Measurements from ENCODE around the gene C19orf73.
"Not testable (repeated sequence)": the region's sequence is repeated elsewhere in the genome, so short reads cannot be mapped to it uniquely, and the experiment has no call there.

The C19orf73 gene

DNA sequence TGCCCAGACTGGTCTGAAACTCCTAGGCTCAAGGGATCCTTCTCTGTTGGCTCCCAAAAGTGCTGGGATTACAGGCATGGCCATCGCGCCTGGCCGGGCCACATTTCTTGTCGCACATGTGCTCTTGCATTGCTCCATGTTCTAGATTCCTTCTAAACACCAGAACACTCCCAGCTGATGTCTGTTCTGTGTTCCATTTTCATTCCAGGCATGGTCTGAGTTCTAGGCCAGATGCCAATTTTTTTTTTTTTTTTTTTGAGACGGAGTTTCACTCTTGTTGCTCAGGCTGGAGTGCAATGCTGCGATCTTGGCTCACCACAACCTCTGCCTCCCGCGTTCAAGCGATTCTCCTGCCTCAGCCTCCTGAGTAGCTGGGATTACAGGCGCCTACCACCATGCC is 2.9 kb upstream of the C19orf73 start:
- DNase-seq (ENCODE audit: low read depth) = not testable (repeated sequence)

DNA sequence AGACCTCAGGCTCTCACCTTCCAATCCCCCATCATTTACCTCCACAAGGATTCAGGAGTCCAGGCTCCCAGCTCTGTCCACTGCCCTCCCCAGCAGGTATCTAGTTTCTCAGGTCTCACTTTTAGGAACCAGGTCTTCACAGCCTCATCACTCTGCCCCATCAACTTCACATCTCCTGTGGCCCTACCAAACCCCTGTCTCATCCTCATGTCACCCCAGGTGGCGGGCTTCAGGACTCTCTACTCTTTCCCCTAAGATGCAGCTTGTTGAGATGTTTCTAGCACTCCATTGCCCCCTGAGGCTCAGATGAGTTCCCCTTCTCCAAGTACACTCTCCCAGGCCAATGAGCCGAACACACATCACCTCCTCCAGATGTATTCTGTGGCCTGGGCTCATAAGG is 1.9 kb upstream of the C19orf73 start:
- DNase-seq (ENCODE audit: low read depth) = no peak

DNA sequence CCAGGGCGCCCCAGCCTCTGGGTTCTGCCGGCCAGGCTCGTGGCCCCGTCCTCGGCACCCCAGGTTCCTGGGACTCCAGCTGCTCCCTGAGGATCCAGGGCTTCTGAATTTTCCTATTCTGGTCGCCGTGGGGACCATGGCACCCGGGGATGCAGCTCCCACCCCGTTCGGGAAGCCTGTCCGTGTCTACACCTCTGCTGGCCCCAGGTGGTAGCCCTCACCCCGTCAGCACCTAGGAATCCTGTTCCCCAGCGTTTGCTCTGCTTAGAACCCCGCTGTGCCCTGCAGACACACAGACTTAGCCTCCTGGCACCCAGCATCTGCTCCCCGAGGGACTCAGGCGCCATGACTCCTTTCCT is 1.4 kb upstream of the C19orf73 start:
- no peak for DNase-seq (ENCODE audit: low read depth)

DNA sequence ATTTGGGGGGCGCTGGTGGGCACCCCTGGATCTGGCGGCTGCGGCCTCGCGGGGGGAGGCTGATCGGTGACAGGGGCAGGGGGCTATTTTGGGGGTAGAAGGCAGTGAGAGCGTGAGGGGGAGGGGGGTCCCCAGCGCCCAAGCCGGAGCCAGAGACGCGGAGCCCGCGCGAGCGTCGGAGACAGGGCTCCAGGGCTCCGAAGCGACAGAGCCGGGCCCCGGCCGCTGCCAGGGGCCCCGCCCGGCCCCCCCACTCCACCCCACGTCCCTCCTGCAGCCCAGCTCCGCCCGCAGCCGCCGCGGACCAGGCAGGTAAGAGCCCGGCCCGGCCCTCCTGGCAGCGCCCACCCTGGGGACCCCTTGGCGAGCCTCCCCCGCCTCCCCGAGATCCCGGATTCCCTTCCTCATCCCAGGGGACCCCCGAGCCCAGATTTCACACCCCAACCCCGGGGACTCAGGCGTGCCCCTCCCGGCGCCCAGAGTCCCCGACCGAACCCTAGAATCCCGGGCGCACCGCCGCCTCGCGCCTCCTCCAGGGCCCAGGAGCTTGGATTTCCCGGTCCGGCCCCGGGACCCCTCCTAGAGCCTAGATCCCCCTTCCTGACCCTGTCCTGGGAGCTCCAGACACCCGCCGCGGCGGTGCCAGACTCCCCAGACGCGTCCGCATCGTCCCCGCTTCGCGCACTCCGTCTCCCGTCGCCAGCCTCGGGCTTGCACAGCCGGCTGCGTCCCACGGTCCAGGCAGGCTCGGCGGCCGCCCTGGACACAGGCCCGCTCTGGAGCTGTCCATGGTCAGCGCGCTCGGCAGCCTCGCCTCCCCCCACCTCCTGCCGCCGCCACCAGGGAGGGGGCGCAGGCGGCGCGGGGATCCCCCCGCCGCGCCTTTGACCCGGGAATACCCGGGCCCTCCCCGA is 725 bp upstream of the C19orf73 start, which contains the start of gene PPFIA3:
PPFIA3 (plus strand) TSS at position 134 of the 914 bp plus-strand sequence. CDS start 8,330 bp downstream, outside the sequence.
- DNase-seq (ENCODE audit: low read depth) = no peak

DNA sequence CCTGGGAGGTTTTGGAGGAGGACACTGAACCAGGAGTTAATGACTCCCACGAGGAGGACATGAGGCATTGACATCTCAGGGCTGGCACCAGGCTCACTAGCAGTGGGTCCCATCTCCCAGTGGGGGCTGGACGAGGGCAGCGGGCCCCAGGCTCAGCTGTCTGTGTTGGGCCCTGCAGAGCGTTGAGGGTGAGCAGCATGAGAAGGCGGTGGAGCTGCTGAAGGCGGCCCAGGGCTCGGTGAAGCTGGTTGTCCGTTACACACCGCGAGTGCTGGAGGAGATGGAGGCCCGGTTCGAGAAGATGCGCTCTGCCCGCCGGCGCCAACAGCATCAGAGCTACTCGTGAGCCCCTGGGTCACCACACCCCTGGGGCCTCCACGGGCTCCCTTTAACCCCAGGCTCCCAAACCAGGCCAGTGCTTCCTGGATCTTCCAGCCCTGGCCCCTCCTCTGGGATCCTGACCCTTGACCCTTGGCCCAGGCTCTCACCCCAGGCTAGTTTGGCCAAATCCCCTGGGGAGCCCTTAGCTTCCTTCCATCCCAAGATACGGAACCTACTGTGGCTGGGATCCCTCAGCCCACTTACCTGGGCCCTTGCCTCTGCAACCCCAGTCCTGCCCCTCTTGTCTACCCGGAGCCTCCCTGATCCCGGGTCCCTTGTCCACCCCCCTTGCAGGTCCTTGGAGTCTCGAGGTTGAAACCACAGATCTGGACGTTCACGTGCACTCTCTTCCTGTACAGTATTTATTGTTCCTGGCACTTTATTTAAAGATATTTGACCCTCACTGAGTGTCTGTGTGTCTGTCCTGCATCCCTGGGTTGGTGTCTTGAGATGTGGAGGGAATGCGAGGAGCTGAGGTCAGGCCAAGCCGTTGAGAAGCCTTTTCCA is 1.0 kb downstream of the C19orf73 start:
- no peak for DNase-seq (ENCODE audit: low read depth)

DNA sequence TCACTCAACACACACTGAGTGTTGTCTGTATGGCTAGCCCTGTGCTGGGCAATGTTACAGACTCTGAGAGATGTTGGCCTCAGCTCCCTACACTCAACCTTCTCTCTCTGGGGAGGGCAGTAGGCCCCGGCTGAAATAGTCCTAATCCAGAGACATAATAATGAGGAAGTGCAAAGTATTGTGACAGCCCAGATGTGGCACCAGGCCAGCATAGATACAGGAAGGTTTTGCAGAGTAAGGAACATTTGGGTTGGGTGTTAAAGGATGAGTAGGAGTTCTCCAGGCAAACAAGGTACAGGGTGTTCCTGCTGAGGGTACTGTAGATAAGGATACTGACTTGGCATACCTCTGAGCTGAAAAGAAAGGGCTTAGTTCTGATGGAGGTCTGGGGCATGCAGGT is 2.4 kb downstream of the C19orf73 start:
- DNase-seq (ENCODE audit: low read depth) = no peak

DNA sequence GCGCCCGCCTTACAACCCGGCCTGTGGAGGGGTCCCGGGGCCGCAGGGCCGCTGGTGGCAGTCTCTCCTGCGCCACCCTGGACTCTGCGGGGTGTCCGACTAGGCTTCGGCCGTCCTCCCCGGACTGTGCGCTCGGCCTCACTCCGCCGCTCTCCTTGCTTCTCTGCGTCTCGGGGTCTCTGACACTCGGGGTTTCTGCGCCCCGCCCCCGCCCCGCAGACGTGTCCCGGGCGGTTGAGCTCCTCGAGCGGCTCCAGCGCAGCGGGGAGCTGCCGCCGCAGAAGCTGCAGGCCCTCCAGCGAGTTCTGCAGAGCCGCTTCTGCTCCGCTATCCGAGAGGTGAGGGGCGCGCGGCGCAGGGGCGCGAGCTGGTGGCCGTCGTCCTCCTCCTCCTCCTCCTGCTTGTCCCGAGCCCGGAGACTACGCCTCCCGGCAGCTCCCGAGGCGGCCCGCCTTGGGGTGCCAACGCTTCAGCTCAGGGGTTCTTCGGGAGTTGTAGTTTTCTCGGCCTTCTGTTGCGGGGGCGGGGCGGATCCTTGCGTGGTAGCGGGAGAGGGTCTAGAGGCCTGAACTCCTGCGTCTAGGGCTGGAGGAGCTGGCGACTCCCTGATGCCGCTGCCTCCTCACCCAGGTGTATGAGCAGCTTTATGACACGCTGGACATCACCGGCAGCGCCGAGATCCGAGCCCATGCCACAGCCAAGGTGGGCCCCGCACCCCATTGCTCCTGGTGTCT is 4.1 kb downstream of the C19orf73 start:
- no peak for DNase-seq (ENCODE audit: low read depth)

DNA sequence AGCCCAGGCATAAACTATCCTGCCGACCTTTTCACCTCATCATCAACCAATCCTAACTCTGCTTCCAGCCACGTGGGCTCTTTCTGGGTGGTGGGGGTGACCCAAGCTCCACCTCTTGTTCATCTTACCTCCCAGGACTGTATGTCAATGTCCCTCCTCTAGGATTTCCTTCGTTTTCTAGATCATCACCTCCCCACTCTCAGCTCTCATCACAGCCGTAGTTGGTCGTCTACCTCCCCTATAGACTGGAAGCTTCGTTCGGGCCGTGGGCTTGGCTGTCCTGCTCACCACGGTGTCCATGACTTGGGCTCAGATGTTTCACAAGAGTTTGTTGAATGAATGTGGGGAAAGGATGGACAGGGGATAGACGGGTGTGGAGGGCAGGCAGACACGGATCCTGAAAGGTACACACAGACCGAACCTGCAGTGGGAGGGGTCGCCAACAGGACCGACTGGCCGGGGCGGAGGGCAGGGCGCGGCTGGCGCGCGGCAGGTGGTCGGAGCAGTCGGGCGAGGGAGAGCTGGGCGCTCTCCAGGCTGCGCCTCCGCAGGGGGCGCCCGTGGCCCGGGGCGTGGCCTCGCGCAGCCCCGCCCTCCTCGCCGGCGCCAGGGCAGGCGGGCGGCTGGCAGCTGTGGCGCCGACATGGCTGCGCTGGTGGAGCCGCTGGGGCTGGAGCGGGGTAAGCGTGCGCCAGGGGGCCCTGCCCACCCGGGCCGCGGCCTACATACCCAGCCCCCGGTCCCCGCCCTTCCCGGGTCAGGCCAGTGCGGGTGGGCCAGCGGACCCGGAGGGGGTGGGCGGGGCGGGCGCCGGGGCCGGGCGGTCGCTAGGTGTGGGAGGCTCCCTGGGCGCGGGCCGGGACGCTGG is 4.9 kb downstream of the C19orf73 start, which contains the start of gene LIN7B:
LIN7B (plus strand) TSS at position 609 of the 868 bp plus-strand sequence; CDS start at position 644, 35 bp downstream.
- DNase-seq (ENCODE audit: low read depth) = no peak

DNA sequence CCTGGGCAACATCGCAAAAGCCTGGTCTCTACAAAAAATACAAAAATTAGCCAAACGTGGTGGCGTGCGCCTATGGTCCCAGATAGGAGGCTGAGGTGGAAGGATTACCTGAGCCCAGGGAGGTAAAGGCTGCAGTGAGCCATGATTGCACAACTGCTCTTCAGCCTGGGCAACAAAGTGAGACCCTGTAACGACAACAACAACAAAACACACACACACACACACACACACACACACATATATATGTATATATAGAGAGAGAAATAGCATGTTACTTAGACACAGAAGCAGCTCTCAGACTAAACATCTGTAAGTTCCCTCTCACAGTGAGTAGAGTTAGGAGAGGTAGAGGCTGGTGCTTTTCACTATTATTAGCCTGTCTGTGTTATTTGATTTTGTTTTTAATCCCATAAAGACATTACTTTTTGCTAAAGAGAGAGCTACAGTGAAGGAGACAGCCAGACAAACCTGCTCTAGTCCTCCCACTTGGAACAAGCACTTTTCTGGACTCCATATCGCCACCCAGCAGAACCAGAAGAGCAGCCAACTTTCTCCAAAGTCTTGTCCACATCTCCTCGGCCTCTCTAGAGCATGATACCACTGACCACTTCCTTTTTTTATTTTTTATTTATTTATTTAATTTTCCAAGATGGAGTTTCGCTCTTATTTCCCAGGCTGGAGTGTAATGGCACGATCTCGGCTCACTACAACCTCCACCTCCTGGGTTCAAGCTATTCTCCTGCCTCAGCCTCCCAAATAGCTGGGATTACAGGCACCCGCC is 7.5 kb downstream of the C19orf73 start:
- DNase-seq (ENCODE audit: low read depth) = no peak

DNA sequence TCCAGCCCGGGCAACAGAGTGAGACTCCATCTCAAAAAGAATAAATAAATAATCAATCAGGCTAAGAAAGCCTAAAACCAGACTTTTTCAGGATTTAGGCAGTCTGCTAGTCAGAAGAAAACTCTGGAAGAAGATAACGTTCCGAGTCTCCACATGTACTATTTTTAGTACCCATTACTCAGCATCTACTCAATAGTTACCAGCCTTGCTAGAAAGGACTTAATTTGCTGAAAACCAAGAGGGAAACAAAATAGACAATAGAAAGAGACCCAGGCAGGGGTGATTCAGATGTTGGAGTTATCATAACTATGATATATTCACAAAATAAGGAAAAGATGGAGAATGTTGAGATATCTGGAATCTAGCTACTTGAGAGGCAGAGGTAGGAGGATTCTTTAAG is 8.4 kb downstream of the C19orf73 start:
- DNase-seq (ENCODE audit: low read depth) = no peak

DNA sequence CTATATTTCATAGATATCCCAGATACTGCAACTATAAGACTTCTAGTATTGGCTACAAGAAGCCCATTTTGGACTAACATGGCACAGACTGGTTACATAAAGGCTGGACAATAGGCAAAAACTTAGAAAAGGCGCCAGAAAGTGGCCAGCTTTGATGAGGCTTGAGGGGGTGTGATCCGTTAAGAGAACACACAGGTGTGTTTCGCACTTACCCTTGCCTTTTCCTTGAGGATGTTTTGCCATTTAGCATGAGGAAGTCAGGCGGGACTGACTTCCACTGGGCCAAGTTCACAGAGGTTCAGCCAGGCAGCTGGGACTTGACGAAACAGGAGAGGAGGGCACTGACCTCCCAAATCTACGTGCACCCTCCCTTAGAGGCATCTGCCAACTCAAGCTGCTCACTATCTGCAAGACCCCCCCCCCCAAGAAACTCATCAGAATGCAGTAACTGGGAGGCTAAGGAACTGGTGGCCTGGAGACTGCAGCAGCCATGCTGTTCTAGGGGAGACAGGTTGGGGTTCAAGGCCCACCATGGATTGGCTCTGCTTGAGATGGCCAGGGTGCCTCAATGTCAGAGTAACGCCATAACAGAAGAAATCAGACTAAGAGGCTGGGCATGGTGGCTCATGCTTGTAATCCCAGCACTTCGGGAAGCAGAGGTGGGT is 9.2 kb downstream of the C19orf73 start:
- no peak for DNase-seq (ENCODE audit: low read depth)

DNA sequence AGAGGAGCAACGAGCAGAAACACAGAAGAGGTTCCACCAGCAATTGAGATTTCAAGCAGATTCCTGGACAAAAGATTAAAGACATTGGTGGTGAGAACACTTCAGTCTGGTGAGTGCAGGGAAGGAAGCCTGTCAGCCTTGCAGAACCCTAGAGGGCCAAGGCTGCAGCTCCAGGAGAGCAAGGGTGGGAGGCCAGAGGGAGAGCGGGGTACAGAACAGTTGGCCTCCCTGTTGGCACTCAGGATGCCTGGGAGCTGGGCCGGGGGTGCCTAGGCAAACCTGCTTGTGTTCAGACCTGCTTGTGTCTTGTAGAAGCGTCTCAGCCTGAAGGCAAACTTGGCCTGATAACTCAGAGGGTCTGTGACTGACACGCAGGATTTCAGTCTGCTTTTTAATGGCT is 9.9 kb downstream of the C19orf73 start:
- DNase-seq (ENCODE audit: low read depth) = no peak

DNA sequence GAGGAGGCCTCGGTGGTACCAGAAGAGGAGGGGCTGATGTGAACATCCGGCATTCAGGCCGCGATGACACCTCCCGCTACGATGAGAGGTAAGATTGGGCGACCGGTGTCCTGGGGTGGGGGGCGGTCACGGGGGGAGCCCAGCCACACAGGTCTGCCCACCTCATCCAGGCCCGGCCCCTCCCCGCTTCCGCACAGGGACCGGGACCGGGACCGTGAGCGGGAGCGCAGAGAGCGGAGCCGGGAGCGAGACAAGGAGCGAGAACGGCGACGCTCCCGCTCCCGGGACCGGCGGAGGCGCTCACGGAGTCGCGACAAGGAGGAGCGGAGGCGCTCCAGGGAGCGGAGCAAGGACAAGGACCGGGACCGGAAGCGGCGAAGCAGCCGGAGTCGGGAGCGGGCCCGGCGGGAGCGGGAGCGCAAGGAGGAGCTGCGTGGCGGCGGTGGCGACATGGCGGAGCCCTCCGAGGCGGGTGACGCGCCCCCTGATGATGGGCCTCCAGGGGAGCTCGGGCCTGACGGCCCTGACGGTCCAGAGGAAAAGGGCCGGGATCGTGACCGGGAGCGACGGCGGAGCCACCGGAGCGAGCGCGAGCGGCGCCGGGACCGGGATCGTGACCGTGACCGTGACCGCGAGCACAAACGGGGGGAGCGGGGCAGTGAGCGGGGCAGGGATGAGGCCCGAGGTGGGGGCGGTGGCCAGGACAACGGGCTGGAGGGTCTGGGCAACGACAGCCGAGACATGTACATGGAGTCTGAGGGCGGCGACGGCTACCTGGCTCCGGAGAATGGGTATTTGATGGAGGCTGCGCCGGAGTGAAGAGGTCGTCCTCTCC is 11.1 kb downstream of the C19orf73 start:
- DNase-seq (ENCODE audit: low read depth) = no peak

DNA sequence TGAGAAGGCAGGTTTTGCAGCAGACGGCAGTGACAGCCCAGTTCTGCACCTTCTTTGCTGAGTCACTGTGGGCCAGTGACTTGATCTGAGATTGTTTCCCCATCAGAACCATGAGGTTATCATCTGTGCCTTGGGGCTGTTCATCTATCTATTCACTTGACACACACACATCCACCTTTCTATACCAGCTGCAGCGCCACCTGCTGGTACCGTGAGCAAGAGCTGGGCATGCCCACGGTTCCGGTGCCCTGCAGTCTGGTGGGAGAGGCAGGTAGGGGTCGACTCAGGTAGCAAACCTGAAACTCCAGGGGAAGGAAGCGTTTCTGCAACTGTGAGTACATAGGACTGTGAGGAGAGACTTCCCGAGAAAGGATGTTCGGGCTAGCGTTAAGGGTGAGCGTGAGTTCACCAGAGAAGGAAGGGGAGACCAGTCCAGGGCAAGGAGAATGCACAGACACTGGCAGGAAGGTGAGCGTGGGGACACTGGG is 12.3 kb downstream of the C19orf73 start:
- DNase-seq (ENCODE audit: low read depth) = no peak

DNA sequence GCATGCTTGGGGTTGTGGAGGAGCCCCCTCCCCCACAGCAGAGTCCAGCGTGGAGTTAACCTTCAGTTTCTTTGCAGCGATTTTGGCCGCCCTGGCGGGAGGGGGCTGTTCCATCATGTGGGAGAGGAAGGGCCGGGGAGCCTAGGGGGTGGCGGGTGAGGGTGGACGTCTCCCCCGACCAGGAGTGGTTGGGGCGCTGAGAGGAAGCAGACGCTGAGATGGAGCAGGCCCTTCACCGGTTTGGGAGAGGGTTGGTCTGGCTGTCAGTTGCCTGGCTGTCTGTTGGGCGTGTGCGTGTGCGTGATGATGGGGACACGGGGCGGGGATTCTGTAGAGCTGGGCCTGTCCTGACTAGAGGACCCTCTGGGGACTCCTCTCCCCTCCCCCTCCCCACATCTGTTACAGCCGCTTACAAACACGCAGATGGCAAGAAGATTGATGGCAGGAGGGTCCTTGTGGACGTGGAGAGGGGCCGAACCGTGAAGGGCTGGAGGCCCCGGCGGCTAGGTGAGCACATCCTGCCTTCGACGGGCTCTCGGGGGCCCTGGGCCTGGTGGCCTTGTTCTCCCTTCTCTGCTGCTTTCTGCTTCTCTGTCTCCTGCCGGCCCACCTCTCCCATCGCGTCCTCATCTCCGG is 14.6 kb downstream of the C19orf73 start:
- DNase-seq (ENCODE audit: low read depth) = no peak

DNA sequence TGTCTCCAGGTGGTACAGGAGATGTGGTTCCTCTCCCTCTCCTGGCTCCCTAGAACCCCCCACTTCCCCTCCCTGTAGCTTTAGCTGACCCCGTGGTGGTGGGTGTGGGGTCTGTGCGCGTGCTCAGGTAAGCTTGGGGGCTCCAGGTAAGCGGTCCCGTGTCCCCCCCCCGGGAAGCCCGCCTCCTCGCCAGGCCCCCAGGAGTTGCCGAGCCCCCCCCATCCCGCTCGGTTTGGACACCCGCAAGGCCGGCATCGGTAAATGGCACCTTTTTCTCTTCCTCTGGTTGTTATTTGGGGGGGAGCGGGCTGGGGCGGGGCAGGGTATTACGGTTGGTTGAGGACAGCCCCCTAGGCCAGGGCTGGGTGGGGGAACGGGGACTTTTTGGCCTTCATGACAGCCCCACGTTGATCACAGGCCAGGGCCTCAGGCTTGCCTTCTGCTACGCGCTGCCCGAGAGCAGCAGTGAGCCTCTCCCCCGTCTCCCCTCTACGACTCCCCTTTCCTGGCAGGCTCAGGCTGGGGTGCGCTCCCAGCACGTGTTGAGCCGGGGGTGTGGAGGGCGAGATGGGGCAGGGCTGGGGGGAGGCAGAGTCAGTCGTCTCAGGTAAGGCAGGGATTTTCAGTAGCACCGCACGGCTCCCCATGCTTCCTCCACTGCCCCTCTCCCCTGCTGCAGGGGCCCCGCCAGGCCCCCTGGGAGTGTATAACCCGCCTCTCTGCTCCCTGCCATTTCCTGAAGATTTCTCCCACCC is 15.4 kb downstream of the C19orf73 start:
- DNase-seq (ENCODE audit: low read depth) = no peak

DNA sequence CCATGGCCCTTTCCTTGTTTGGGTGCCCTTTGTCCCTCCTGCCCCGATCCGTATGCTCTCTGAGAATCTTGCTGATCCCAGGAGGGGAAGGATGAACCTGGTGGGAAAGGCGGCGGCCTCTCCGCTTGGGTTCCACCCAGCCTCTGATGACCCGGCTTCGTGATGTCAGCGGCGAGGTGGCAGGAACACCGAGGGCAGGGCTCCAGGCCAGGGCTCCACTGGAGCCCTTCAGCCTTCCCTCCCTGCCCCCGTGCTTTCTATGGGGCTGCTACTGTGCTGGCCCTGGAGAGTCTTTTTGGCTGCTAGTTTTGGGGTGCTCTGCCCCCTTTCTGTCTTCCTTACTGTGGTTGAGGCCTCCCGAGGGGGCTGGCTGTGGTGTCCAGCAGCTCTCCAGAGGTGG is 16.6 kb downstream of the C19orf73 start:
- no peak for DNase-seq (ENCODE audit: low read depth)
